Ammon's horn (tissue), 1 donor: Measurements from ENCODE around the gene RABL2A.
"Not testable (repeated sequence)": the region's sequence is repeated elsewhere in the genome, so short reads cannot be mapped to it uniquely, and the experiment has no call there.

Experiments
- DNase-seq: peaks from one replicate; pipeline ENCODE4 v3.0.0-alpha.2; 2016; ENCODE audit warnings: low spot score

RABL2A gene

DNA sequence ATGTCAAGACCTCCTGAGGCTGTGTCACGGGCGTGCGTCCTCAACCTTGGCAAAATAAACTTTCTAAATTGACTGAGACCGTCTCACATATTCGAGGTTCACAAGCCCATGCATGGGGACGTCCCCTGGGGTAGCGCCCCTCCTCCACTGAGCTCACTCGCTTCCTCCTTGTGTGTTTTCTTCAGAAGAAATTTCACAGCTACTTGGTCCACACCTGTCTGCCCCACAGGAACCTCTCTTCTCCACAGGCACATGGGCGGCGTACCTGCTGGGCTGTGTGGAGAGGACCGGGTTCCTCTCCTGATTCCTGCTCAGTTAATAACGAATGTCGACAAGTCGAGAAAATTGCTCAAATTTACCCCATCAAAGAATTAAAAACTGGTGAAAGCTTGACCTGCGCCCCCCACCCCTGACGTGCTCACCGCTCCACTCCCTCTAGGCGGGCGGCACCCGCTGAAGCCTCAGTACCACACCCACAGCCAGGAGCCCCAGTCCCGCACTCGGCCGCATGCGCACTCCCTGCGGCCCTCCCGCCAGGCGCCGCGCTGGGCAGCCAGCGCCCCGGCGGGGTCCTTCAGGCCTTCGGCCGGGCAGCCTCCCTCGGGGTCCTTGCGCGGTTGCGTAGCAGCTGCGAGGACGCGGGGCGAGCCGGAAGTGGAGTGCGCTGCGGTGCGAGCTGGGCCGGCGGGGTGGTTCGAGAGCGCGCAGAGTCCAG is at the start of gene RABL2A:
TSS of gene RABL2A (plus strand) at position 651 of the 715 bp plus-strand sequence. CDS start 1,341 bp downstream, outside the sequence.
- DNase-seq = peak; percentile 86

DNA sequence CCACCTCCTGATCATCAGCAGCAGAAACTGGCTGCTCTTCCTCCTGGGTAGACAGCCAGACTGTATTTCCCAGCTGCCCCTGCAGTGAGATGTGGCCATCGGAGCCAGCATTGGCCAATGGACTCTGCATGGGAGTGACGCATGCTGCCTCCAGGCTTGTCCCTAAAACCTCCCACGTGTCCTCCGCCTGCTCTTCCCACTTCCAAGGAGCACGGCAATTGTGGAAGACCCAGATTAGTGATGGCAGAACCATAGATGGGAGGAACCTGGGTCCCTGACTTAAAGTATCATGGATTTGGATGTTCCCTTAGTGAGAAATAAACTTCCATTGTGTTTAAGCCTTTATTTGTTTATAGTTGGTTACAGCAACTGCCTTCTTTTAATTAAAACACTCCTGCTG is 48.6 kb upstream of the RABL2A start:
- DNase-seq = not testable (repeated sequence)

- not testable (repeated sequence) for DNase-seq
These were observed 44.6 kb upstream of the RABL2A start for GRCh38 chr2:113582473-113582872.

DNA sequence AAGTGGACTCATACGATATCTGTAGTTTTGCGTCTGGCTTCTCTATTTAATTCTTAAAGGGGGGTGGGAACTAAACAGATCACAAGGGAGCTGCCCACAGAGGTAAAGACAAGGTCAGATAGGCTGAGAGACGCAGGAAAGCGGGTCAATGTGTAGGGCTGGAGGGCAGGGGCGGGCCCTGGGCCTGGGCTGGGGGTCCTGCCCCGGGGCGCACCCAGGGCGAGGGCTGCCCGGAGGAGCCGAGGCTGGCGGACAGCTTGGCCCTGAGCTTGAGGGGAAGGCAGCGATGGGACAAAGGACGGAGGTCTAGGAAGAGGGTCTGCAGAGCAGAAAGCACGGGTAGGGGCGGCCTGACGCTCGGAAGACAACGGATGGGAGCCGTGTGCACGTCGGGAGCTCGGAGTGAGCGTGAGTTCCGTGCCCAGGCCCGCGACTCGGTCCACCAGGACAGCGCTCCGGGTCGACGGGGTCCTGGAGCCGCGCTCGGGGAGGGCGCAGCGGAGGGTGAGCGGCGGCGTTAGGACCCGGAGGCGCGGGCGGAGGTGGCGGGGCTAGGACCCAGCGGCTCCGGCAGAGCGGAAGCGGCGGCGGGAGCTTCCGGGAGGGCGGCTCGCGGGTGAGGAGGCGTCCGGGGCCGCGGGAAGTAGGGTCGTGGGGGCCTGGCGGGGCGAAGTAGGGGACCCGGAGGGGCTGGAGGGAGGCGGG is 43.4 kb upstream of the RABL2A start:
- DNase-seq = peak; percentile 82

- not testable (repeated sequence) for DNase-seq
These were observed 42.6 kb upstream of the RABL2A start for GRCh38 chr2:113584311-113585092.

DNA sequence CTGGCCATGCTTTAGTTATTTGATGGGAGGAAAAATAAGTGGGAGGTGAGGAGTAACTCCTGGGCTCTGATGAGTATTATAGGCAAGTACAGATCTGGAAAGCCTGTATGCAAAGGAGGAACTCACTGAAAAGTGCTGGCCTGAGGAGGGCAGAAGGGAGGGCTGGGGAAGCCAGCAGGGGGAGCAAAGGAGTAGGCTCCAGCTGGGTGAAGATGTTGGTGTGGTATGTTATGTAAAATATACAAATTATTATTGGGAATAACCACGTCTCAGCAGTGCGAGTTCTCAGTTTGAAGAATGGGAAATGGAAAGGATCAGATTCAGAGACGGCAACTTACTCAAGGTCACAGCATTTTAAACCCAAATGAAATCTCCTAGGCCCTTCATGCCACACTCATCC is 39.9 kb upstream of the RABL2A start:
- peak; percentile 34 for DNase-seq

DNA sequence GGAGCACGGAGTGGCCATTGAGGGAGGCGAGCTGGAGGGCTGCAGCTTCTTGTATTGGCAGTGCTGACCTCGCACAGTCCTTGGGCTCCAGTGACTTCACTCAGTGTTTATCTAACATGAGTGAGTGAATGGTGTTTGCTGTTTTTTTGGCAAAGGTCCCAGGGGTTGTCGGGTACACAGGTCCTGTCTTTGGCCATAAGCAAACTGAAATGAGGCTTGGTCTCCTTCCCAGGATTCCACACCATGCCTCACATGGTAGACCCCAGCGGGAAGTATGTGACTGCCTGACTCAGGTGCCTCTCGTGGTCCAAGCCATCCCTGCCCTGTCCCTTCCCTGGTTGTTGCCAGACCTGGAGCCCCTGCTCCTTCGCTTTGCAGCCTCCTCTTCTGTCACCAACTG is 37.5 kb upstream of the RABL2A start:
- DNase-seq = not testable (repeated sequence)

DNA sequence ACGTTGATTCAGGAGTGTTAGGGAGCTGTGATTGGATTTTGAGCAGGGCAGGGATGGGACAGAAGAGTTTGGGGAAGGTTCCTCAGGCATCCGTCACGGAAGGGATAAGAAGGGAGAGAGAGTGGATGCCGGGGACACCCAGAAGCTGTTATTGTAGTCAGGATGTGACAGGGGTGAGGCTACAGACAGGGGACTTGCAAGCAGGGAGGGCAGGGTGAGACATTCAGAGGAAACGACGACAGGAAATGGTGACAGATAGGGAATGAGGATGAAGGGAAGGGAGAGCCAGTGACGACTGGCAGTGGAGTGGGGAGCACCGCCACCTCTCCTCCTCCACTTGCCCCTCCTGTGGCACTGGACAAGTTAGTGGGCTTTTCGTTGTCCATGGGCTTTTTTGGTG is 35.1 kb upstream of the RABL2A start:
- DNase-seq = not testable (repeated sequence)

DNA sequence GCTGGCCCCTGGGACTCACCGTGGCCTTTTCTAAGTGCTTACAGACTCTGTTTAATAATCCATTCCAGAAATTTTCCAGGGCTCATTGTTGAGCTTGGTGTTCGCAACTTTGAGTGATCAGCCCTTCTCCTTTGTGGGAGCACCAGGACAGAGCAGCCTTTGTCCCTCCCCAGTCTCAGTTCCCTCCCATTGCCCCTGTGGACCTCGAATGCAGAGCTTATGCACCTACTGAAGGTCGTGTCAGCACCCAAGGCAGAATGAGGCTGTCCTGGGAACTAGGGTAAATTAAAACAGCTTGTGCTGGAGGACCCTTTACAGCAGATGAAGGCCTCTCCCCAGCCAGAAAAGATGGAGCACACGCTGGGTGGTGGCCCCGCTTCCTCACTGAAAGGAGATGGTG is 33.8 kb upstream of the RABL2A start:
- DNase-seq = not testable (repeated sequence)

DNA sequence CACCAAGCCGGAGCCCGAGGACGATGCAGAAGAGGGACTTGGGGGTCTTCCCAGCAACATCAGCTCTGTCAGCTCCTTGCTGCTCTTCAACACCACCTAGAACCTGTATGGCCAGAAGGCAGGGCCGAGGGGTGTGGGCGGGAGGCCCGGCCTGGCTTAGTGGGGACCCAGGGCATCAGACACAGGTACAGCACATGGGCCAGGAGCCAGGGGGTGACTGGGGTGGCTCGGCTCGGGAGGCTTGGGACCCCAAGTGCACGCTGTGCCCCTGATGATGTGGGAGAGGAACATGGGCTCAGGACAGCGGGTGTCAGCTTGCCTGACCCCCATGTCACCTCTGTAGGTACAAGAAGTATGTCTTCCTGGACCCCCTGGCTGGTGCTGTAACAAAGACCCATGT is 31.3 kb upstream of the RABL2A start:
- DNase-seq = not testable (repeated sequence)

DNA sequence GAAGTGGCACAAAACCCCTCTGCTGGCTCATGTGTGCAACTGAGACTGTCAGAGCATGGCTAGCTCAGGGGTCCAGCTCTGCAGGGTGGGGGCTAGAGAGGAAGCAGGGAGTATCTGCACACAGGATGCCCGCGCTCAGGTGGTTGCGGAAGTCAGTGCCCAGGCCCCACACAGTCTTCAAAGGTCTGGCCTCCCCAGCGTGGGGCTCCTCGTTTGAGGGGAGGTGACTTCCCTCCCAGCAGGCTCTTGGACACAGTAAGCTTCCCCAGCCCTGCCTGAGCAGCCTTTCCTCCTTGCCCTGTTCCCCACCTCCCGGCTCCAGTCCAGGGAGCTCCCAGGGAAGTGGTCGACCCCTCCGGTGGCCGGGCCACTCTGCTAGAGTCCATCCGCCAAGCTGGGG is 29.9 kb upstream of the RABL2A start:
- not testable (repeated sequence) for DNase-seq

- DNase-seq = not testable (repeated sequence)
These were observed 29.5 kb upstream of the RABL2A start for GRCh38 chr2:113597572-113597971.

DNA sequence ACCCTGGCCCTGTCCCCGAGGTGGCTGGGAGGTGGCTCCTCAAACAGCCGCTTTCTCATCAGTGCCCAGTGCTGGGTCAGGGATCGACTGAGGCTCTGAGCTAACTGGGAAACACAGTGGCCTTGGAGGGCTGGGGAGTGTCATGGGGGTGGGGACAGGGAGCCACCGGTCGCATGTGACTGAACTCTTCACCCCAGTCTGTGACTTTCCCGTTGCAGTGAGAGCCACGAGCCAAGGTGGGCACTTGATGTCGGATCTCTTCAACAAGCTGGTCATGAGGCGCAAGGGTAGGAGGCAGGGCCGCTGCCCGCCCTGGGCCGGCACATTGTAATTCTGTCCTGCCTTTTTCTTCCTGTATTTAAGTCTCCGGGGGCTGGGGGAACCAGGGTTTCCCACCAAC is 28.9 kb upstream of the RABL2A start:
- DNase-seq = not testable (repeated sequence)

DNA sequence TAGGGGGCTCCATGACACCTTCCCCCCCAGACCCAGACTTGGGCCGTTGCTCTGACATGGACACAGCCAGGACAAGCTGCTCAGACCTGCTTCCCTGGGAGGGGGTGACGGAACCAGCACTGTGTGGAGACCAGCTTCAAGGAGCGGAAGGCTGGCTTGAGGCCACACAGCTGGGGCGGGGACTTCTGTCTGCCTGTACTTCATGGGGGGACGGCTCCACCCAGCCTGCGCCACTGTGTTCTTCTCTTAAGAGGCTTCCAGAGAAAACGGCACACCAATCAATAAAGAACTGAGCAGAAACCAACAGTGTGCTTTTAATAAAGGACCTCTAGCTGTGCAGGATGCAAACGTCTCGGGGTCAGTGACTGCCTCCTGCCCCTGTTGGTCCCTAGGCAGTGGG is 28.3 kb upstream of the RABL2A start:
- not testable (repeated sequence) for DNase-seq

GRCh38 chr2:113599208-113599607 is 27.9 kb upstream of the RABL2A start:
- not testable (repeated sequence) for DNase-seq

DNA sequence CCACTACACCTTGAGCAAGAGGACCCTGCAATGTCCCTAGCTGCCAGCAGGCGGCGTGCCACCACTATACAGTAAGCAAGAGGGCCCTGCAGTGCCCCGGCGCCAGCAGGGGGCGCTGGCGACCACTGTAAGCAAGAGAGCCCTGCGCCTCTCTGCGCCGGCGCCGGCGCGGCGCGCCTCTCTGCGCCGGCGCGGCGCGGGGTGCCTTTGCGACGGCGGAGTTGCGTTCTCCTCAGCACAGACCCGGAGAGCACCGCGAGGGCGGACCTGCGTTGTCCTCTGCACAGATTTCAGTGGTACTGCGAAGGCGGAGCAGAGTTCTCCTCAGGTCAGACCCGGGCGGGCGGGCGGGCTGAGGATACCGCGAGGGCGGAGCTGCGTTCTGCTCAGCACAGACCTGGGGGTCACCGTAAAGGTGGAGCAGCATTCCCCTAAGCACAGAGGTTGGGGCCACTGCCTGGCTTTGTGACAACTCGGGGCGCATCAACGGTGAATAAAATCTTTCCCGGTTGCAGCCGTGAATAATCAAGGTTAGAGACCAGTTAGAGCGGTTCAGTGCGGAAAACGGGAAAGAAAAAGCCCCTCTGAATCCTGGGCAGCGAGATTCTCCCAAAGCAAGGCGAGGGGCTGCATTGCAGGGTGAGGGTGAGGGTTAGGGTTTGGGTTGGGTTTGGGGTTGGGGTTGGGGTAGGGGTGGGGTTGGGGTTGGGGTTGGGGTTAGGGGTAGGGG is 24.9 kb upstream of the RABL2A start:
- not testable (repeated sequence) for DNase-seq

- no peak for DNase-seq
These were observed 24.1 kb upstream of the RABL2A start for GRCh38 chr2:113602869-113603466.

DNA sequence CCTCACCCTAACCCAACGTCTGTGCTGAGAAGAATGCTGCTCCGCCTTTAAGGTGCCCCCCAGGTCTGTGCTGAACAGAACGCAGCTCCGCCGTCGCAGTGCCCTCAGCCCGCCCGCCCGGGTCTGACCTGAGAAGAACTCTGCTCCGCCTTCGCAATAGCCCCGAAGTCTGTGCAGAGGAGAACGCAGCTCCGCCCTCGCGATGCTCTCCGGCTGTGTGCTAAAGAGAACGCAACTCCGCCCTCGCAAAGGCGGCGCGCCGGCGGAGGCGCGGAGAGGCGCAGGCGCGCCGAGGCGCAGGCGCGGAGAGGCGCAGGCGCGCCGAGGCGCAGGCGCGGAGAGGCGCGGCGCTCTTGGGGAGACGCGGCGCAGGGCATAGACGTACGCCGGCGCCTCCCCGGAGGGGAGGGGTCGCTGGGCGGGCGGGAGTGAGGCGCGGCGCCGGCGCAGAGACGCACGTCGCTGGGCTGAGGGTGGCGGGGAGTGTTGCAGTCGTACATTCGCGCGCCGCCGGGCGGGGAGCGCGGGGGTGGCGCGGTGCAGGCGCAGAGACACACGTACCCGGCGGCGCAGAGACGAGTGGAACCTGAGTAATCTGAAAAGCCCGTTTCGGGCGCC is 23.5 kb upstream of the RABL2A start:
- peak; percentile 84 for DNase-seq

GRCh38 chr2:113604085-113604477 is 23.0 kb upstream of the RABL2A start:
- DNase-seq = peak; percentile 96

- DNase-seq = not testable (repeated sequence)
These were observed 22.4 kb upstream of the RABL2A start for GRCh38 chr2:113604661-113605060.

- not testable (repeated sequence) for DNase-seq
These were observed 21.0 kb upstream of the RABL2A start for GRCh38 chr2:113606036-113606435.
